ENCODE results near the gene B4GALNT2.
A peak's percentile ranks its signal among the peaks of the same experiment; 100 is the strongest.

Gene B4GALNT2

DNA sequence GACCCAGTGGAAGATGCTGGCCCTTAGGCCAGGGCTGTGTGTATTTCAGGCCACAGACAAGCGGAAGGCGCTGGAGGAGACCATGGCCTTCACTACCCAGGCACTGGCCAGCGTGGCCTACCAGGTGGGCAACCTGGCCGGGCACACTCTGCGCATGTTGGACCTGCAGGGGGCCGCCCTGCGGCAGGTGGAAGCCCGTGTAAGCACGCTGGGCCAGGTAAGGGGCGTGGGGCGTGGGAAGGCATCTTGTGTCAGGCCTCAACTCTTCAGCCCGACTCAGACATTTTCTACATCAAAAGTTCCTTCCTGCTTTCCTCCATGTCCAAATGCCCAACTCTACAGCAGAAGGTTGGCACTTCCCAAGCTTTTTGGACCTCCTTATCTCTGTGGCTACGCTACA, 83.9 kb downstream of the B4GALNT2 start:
- no peaks in the 10 kb centered on the region for H4K20me1 ChIP-seq (ENCODE audit: control insufficient read depth, insufficient read depth, low read depth, low read length)
- peaks cover 69% of the 10 kb centered on the region for H3K36me3 ChIP-seq (ENCODE audit: control insufficient read depth, low read length)
- no peaks in the 10 kb centered on the region for H3K9me2 ChIP-seq (replicated peaks; ENCODE audit: control insufficient read depth, low read length)
- H3K27me3 ChIP-seq (ENCODE audit: control insufficient read depth, low read length): no peaks in the 10 kb centered on the region
- H3K4me3 ChIP-seq (ENCODE audit: low read length): peak overlapping the region; percentile 57
- H3K9me3 ChIP-seq (ENCODE audit: control insufficient read depth, insufficient read depth, low read length): no peaks in the 10 kb centered on the region
- H3F3A ChIP-seq (ENCODE audit: control insufficient read depth, insufficient read depth): peaks cover 37% of the 10 kb centered on the region
- peak overlapping the region; percentile 74 for H3K4me2 ChIP-seq (ENCODE audit: low read length)
- H3K27ac ChIP-seq (ENCODE audit: low read depth, low read length): peak overlapping the region; percentile 90
- no peak for TF ChIP-seq EZH2phosphoT487 (IDR thresholded peaks at IDR 0.05; ENCODE audit: borderline replicate concordance, low read length)
- TF ChIP-seq, protein P1, sequence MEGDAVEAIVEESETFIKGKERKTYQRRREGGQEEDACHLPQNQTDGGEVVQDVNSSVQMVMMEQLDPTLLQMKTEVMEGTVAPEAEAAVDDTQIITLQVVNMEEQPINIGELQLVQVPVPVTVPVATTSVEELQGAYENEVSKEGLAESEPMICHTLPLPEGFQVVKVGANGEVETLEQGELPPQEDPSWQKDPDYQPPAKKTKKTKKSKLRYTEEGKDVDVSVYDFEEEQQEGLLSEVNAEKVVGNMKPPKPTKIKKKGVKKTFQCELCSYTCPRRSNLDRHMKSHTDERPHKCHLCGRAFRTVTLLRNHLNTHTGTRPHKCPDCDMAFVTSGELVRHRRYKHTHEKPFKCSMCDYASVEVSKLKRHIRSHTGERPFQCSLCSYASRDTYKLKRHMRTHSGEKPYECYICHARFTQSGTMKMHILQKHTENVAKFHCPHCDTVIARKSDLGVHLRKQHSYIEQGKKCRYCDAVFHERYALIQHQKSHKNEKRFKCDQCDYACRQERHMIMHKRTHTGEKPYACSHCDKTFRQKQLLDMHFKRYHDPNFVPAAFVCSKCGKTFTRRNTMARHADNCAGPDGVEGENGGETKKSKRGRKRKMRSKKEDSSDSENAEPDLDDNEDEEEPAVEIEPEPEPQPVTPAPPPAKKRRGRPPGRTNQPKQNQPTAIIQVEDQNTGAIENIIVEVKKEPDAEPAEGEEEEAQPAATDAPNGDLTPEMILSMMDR (IDR thresholded peaks at IDR 0.05; ENCODE audit: low read depth, low read length, poor library complexity, severe bottlenecking): no peak
- peaks cover 81% of the 10 kb centered on the region for H3K4me1 ChIP-seq (ENCODE audit: control insufficient read depth, low read length)
- H3K79me2 ChIP-seq (ENCODE audit: control insufficient read depth, low read length): peaks cover 63% of the 10 kb centered on the region

DNA sequence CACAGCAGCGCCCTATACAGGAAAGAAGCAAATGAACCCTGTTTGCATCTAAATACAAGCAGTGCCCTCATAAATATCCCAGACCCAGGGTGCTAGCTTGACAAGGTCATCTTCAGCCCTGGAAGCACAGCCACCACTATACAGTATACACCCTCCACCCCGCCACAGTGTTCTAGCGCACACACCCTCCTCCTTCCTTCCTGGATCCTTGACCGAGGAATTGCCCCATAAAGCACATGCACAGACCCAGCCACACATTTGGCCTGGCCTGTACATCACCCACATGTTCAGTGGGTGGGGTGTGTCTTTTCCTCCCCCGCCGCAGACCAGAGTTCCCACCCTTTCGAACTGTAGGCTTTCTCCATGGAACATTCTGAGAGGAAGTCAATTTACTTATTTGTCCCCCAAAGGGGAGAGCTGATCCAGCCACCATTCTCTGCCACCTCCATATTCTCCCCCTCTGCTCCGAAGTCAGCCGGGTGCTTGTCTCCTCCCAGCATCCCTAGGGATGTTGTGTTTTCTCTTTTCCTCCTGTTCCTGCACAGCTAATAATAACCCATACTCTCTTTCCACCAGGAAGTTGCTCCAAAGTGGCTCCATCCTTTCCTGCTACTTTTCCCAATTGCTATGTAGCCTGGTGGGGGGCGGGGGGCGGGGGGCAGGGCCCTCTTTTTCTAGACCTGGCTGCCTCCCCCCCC, 84.5 kb downstream of the B4GALNT2 start:
- TF ChIP-seq EZH2phosphoT487 (IDR thresholded peaks at IDR 0.05; ENCODE audit: borderline replicate concordance, low read length): no peak
- TF ChIP-seq, protein P1 (IDR thresholded peaks at IDR 0.05; ENCODE audit: low read depth, low read length, poor library complexity, severe bottlenecking): no peak
- H3K9me3 ChIP-seq (ENCODE audit: control insufficient read depth, insufficient read depth, low read length): no peaks in the 10 kb centered on the region
- peak overlapping the region; percentile 57 for H3K4me3 ChIP-seq (ENCODE audit: low read length)
- peak overlapping the region; percentile 90 for H3K27ac ChIP-seq (ENCODE audit: low read depth, low read length)
- no peaks in the 10 kb centered on the region for H3K9me2 ChIP-seq (replicated peaks; ENCODE audit: control insufficient read depth, low read length)
- peaks cover 75% of the 10 kb centered on the region for H3K4me1 ChIP-seq (ENCODE audit: control insufficient read depth, low read length)
- H3K27me3 ChIP-seq (ENCODE audit: control insufficient read depth, low read length): no peaks in the 10 kb centered on the region
- peaks cover 71% of the 10 kb centered on the region for H3K36me3 ChIP-seq (ENCODE audit: control insufficient read depth, low read length)
- H3F3A ChIP-seq (ENCODE audit: control insufficient read depth, insufficient read depth): peaks cover 37% of the 10 kb centered on the region
- H3K79me2 ChIP-seq (ENCODE audit: control insufficient read depth, low read length): peaks cover 57% of the 10 kb centered on the region
- no peaks in the 10 kb centered on the region for H4K20me1 ChIP-seq (ENCODE audit: control insufficient read depth, insufficient read depth, low read depth, low read length)
- peak overlapping the region; percentile 74 for H3K4me2 ChIP-seq (ENCODE audit: low read length)

DNA sequence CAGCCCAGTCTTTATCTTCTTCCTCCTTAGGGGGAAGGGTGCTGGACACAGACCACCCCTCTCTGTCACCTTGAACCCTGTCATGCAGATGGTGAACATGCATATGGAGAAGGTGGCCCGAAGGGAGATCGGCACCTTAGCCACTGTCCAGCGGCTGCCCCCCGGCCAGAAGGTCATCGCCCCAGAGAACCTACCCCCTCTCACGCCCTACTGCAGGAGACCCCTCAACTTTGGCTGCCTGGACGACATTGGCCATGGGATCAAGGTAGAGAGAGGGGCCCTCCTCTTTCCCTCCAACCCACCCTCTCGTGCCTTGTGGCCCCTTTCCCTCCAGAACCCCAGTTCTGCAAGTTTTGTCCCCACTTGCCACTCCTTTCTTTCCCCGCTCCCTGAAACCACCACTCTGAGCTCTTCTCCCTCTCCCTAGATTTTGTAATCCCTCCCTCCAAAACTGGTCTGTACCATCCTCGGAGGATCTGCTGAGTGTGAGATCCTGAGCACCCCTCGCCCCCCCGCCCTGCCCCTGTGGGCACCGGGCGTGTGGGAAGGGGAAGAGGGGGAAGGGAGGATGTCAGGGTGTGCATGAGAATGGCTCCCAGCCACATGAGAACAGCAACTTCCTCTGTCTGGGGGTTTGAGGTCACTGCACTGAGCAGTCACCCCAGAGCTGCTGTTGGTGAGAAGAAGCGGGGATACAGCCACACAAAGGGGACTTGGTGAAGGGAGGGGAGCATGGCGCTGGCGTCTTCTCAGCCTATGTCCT, 85.3 kb downstream of the B4GALNT2 start:
- TF ChIP-seq, protein P1 (IDR thresholded peaks at IDR 0.05; ENCODE audit: low read depth, low read length, poor library complexity, severe bottlenecking): no peak
- no peak for TF ChIP-seq EZH2phosphoT487 (IDR thresholded peaks at IDR 0.05; ENCODE audit: borderline replicate concordance, low read length)

More for the DNA sequence above, 85.3 kb downstream of the B4GALNT2 start:
- peak overlapping the region; percentile 57 for H3K4me3 ChIP-seq (ENCODE audit: low read length)
- peak overlapping the region; percentile 74 for H3K4me2 ChIP-seq (ENCODE audit: low read length)
- H3K79me2 ChIP-seq (ENCODE audit: control insufficient read depth, low read length): peaks cover 50% of the 10 kb centered on the region
- H4K20me1 ChIP-seq (ENCODE audit: control insufficient read depth, insufficient read depth, low read depth, low read length): no peaks in the 10 kb centered on the region
- no peaks in the 10 kb centered on the region for H3K27me3 ChIP-seq (ENCODE audit: control insufficient read depth, low read length)
- no peaks in the 10 kb centered on the region for H3K9me3 ChIP-seq (ENCODE audit: control insufficient read depth, insufficient read depth, low read length)
- H3F3A ChIP-seq (ENCODE audit: control insufficient read depth, insufficient read depth): peaks cover 32% of the 10 kb centered on the region
- H3K9me2 ChIP-seq (replicated peaks; ENCODE audit: control insufficient read depth, low read length): no peaks in the 10 kb centered on the region
- H3K27ac ChIP-seq (ENCODE audit: low read depth, low read length): peak overlapping the region; percentile 90
- peaks cover 74% of the 10 kb centered on the region for H3K36me3 ChIP-seq (ENCODE audit: control insufficient read depth, low read length)
- H3K4me1 ChIP-seq (ENCODE audit: control insufficient read depth, low read length): peaks cover 70% of the 10 kb centered on the region
